Measurements from ENCODE around the gene ST13. TPM values are rescaled to one million over a fixed set of nuclear protein-coding genes. Genes with fewer than 3 reads are reported as not detected.

The ST13 gene
- total and polyA plus RNA-seq, 2 of the 4 experiments (the other 2 are of a cell fraction), result 115 to 235 TPM

GRCh38 chr22:40829131-40829530 is 27.3 kb downstream of the ST13 start:
- Histone ChIP-seq H3K4me2 (ENCODE audit: low read depth, low read length) (no peak overlapping the region), H2BK5ac (ENCODE audit: low read depth, low read length, poor library complexity, severe bottlenecking) (no peak overlapping the region), H4K5ac (ENCODE audit: low read depth, low read length) (no peak overlapping the region), H3K23ac (ENCODE audit: low read depth, low read length) (no peak overlapping the region), H3K4me3 (ENCODE audit: insufficient read depth, low read depth, low read length) (no peak overlapping the region), H3K56ac (ENCODE audit: extremely low read depth, insufficient read depth, low read length) (no peak overlapping the region), H2BK15ac (ENCODE audit: low read depth, low read length) (no peak overlapping the region; the same call in 2 of the 3 replicates), H3K9me1 (ENCODE audit: insufficient read depth, low read length) (no peaks in the 10 kb centered on the region; the same call in 1 of the 2 replicates), H3K27ac (ENCODE audit: insufficient read depth, low read length) (no peak overlapping the region), H3K79me1 (ENCODE audit: low read depth in 1 of 2, low read length in 2 of 2) (peaks cover 3 to 12% of the 10 kb centered on the region in 2 experiments; a peak in 3 of 4 replicates), H2AFZ (replicated peaks; ENCODE audit: low read length, poor library complexity) (no peak overlapping the region), H2BK20ac (ENCODE audit: low read depth, low read length) (no peak overlapping the region), H3K9ac (ENCODE audit: low read depth, low read length) (no peak overlapping the region), H2BK120ac (ENCODE audit: low read depth, low read length) (no peak overlapping the region), H2AK5ac (ENCODE audit: low read depth, low read length) (no peak overlapping the region), H3K4me1 (ENCODE audit: control insufficient read depth, insufficient read depth, low read length) (no peaks in the 10 kb centered on the region), H3K9me3 (ENCODE audit: control insufficient read depth, insufficient read depth, low read length) (no peaks in the 10 kb centered on the region), H4K20me1 (ENCODE audit: insufficient read depth, low read length) (no peaks in the 10 kb centered on the region; the same call in 1 of the 2 replicates), H3K27me3 (ENCODE audit: control insufficient read depth, insufficient read depth, low read length) (no peaks in the 10 kb centered on the region), H3K4ac (ENCODE audit: low read depth, low read length) (no peak overlapping the region), H3K18ac (ENCODE audit: low read depth, low read length) (no peak overlapping the region), H3K36me3 (ENCODE audit: control insufficient read depth, insufficient read depth, low read length) (peaks cover 36% of the 10 kb centered on the region), H3K14ac (replicated peaks; ENCODE audit: low read depth, low read length) (no peak overlapping the region), H4K91ac (ENCODE audit: insufficient read depth, low read depth, low read length) (no peak overlapping the region), H4K8ac (ENCODE audit: low read depth in 2 of 2, low read length in 2 of 2) (no peak overlapping the region), H2AK9ac (replicated peaks; ENCODE audit: low read depth, low read length, poor library complexity) (no peak overlapping the region)
- ATAC-seq (ENCODE audit: low read depth) (no peak), DNase-seq (no peak)
- in situ Hi-C loops (cut with MboI; ENCODE audit: low sequenced_read_pairs) (no loop called here), intact Hi-C loops (cut with micrococcal nuclease) (loop anchor here (10.0 kb wide), 1 partner anchor 326 kb away; no protein-coding TSS in a partner anchor), dilution Hi-C loops (cut with HindIII; ENCODE audit: low sequenced_read_pairs, unreplicated experiment) (no loop called here)
- POLR2A ChIA-PET (ENCODE audit: unreplicated experiment), result no interaction called here
- CTCF ChIA-PET, result no interaction called here
- TF ChIP-seq RFX5 (IDR thresholded peaks at IDR 0.05; ENCODE audit: low read depth, low read length) (no peak), CEBPB (IDR thresholded peaks at IDR 0.05; ENCODE audit: low read depth, low read length) (no peak)
- no TSS peak for BruUV-seq (replicated peaks)
- 84% methylated on average over 2 of the region's 6 CpGs; no CpG with 5 or more reads in 1 of the 2 experiments for WGBS, 2 experiments (ENCODE audit: extremely low coverage in 2 of 2, insufficient read length in 1 of 2)
